ENCODE results near the gene GPX4.

The GPX4 gene

DNA sequence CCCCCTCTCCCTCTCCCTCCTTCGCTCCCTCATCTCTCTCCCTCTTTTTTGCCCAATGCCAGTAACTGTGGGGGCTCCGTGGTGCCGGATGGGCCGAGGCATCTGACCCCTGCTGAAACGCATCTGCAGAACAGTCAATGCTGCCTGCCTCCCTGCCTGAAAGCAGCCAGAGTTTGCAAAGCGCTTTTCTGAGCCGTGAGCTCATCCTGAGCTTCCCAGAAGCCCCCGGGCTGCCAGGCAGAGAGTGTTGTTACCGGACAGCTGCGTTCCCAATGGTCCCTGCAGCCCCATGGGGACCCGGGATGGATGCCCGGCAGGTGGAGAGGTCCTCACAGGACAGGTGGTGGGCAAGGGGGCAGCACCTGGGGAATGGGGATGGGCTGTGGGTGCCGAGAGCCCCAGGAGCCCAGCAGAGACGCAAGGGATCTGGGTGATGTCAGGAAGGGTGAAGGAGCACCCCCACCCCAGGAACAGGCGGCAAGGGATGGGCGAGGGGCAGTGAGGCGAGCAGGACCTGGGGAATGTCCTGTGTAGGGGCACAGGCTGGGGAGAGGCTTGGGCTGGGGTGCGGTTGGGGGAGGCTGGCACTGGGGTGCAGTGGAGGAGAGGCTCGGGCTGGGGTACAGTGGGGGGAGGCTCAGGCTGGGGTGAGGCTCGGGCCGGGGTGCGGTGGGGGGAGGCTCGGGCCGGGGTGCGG lies 33.0 kb downstream of the GPX4 start:
- TF ChIP-seq, protein P1, sequence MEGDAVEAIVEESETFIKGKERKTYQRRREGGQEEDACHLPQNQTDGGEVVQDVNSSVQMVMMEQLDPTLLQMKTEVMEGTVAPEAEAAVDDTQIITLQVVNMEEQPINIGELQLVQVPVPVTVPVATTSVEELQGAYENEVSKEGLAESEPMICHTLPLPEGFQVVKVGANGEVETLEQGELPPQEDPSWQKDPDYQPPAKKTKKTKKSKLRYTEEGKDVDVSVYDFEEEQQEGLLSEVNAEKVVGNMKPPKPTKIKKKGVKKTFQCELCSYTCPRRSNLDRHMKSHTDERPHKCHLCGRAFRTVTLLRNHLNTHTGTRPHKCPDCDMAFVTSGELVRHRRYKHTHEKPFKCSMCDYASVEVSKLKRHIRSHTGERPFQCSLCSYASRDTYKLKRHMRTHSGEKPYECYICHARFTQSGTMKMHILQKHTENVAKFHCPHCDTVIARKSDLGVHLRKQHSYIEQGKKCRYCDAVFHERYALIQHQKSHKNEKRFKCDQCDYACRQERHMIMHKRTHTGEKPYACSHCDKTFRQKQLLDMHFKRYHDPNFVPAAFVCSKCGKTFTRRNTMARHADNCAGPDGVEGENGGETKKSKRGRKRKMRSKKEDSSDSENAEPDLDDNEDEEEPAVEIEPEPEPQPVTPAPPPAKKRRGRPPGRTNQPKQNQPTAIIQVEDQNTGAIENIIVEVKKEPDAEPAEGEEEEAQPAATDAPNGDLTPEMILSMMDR (IDR thresholded peaks at IDR 0.05) = no peak

DNA sequence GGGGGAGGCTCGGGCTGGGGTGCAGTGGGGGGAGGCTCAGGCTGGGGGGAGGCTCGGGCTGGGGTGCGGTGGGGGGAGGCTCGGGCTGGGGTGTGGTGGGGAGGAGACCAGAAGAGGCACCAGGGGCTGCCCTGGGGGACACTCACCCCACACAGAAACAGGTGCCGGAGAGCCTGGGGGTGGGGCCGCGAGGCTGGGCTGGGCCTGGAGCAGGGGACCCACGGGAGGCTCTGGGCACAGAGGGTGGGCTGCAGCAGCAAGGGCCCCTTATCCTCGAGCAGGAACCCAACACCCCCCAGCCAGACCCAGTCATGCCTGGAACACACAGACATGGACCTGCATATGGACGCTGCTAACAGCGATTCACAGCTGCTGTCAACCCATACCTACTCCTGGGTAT lies 34.3 kb downstream of the GPX4 start:
- TF ChIP-seq, protein P1 (IDR thresholded peaks at IDR 0.05) = no peak

DNA sequence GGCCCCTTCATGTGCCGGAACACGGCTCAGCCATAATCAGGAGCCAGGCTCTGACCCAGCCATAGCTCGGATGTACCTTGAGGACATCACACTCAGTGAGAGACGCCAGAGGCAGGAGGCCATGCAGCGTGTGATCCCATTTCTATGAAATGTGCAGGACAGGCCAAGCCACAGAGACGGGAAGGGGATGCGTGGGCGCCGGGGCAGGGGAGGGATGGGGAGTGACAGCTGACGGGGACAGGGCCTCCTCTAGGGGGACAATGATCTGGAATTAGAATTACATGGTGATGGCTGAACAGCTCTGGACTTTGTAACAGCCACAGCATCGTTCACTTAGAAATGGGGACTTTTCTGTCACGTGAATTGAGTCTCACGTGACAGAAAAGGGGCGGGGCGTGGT lies 35.3 kb downstream of the GPX4 start:
- TF ChIP-seq, protein P1 (IDR thresholded peaks at IDR 0.05) = no peak

DNA sequence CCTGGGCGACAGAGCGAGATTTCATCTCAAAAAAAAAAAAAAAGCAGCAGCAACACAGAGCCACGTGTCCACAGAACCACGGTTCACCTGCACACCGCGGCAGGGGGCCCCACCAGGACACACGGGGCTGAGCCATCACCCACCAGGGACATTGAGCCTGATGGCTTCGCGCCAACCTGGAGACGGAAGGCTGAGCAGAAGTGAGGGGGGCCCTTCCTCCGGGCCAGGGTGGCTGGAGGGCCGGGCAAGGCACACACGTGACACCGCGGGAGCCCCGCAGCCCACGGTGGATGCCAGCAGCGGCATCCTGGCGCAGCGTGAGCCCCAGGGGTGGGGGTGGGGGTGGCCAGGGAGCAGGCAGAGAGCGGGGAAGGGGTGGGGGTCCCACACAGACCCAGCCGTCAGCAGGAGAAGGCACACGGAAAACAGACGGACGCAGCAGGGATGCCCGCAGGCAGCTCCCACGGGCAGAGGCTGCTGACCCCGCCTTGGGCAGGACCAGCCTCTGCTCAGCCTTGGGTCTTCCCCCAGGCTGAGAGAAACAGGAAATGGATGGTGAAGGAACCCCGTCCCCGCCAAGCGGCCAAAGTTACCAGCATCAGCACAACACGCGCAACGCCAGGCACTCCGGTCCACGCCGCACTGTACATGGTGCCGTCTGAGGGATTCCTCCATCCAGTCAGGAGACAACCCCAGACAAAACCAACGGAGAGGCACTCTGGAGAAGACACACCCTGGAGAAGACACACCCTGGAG lies 36.7 kb downstream of the GPX4 start:
- TF ChIP-seq, protein P1 (IDR thresholded peaks at IDR 0.05) = no peak

DNA sequence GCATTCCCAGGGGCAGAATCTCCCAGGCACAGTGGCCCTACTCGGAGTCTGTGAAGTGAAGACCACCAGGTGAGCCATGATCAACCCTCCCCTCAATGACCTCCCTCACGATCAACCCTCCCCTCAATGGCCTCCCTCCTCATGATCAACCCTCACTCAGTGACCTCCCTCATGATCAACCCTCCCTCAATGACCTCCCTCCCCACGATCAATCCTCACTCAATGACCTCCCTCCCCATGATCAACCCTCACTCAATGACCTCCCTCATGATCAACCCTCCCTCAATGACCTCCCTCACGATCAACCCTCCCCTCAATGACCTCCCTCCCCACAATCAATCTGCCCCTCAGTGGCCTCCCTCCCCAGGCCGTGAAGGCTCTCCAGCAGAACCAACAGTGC lies 38.1 kb downstream of the GPX4 start:
- TF ChIP-seq, protein P1 (IDR thresholded peaks at IDR 0.05) = no peak

DNA sequence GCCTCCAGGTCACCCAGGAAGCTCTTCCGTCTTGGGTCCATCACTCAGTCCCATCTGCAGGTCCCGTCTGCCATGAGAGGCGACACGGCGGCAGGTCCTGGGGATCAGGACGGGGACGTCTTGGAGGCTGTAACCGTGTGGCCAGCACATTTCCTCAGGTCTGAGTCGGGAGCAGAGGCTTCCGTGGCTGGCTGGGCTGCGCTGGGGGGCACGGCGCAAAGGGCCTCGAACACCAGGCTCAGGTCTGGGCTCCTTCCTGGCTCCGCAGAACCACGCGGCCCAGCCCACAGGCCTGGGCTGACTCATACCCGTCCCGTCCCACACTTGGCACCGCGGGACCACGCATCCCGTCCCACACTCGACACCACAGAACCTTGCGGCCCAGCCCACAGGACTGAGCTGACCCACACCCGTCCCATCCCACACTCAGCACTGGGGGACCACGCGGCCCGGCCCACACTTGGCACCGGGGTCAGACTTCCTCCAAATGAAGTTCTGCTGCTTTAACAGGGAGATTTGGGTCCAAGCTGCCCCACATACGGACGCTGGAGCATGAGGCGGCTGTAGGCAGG lies 40.1 kb downstream of the GPX4 start:
- TF ChIP-seq, protein P1 (IDR thresholded peaks at IDR 0.05) = no peak

DNA sequence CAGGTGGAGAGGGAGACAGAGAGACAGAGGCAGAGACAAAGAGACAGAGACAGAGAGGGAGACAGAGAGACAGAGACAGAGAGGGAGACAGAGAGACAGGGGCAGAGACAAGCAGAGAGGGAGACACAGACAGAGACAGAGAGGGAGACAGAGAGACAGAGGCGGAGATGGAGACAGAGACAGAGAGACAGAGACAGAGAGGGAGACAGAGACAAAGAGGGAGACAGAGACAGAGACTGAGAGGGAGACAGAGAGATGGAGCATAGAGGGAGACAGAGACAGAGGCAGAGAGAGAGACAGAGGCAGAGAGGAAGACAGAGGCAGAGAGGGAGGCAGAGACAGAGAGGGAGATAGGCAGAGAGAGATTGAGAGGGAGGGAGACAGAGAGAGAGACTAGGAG lies 40.9 kb downstream of the GPX4 start:
- TF ChIP-seq, protein P1 (IDR thresholded peaks at IDR 0.05) = no peak

Measured in LNCAP (cell line).